Measurements from ENCODE around the gene ALG14. TPM values are rescaled to one million over a fixed set of nuclear protein-coding genes. Genes with fewer than 3 reads are reported as not detected.

Gene ALG14
- total RNA-seq, 2 experiments from 2014 or later: 2.4 to 2.7 TPM

GRCh38 chr1:94958081-94958480 lies 114.7 kb downstream of the ALG14 start:
- POLR2A ChIA-PET: no interaction called here
- H3K9me3 Mint-ChIP-seq: no peaks in the 10 kb centered on the region
- CTCF ChIA-PET: no interaction called here
- H3K4me1 Mint-ChIP-seq: peaks cover 5% of the 10 kb centered on the region
- DNase-seq: no peak
- H3K27me3 Mint-ChIP-seq: no peaks in the 10 kb centered on the region
- H3K36me3 Mint-ChIP-seq (ENCODE audit: low read depth): no peaks in the 10 kb centered on the region
- no peak overlapping the region for H3K27ac Mint-ChIP-seq
- no peak overlapping the region for H3K4me3 Mint-ChIP-seq

DNA sequence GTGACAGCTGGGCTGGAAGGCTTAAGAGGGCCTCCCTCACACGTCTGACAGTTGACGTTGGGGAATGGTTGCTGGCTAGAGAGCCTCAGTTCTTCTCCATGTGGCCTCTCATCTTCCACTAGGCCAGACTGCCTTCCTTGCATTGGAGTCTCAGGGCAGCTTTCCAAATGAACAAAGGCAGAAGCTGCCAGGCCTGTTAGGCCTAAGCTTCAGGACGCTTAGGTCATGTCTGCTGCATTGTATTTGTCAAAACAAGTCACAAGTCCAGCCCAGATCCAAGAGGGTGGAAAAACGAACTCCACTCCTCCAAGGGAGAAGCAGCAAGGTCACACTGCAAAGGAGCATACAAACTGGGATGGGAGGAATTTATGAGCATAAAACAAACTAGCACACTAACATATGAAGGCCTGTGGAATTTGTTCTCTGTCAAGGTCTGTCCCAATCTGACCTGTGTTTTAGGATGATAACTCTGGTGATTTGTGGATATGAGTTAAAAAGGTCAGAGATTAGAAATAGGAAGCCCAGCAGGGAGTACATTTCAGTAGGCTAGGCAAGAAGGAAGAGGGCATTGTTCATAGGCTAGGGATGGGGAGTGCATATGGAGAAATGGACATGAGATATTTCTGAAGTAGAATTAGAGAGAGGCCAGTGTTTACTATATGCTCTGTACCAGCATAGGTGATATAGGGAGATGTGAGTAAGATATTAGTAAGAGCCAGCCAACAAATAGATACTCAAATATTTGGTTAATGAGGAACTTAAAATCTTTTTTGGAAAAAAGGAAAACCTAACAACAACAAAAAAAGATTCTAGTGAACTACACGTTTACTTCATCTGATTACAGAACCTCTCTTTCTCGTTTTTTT lies 116.8 kb downstream of the ALG14 start:
- ChIA-PET POLR2A (interaction anchor here (0.9 kb wide), 1 partner anchor 278 kb away, joined by 3 read pairs; the partner anchor contains the start of gene RWDD3), CTCF (interaction anchor here (0.8 kb wide), 1 partner anchor 87 kb away, joined by 3 read pairs; no protein-coding TSS in a partner anchor)
- no peaks in the 10 kb centered on the region for H3K4me1 Mint-ChIP-seq
- no peak overlapping the region for H3K27ac Mint-ChIP-seq
- H3K4me3 Mint-ChIP-seq: no peak overlapping the region
- DNase-seq: no peak
- no peaks in the 10 kb centered on the region for H3K27me3 Mint-ChIP-seq
- H3K36me3 Mint-ChIP-seq (ENCODE audit: low read depth): no peaks in the 10 kb centered on the region
- H3K9me3 Mint-ChIP-seq: no peaks in the 10 kb centered on the region

DNA sequence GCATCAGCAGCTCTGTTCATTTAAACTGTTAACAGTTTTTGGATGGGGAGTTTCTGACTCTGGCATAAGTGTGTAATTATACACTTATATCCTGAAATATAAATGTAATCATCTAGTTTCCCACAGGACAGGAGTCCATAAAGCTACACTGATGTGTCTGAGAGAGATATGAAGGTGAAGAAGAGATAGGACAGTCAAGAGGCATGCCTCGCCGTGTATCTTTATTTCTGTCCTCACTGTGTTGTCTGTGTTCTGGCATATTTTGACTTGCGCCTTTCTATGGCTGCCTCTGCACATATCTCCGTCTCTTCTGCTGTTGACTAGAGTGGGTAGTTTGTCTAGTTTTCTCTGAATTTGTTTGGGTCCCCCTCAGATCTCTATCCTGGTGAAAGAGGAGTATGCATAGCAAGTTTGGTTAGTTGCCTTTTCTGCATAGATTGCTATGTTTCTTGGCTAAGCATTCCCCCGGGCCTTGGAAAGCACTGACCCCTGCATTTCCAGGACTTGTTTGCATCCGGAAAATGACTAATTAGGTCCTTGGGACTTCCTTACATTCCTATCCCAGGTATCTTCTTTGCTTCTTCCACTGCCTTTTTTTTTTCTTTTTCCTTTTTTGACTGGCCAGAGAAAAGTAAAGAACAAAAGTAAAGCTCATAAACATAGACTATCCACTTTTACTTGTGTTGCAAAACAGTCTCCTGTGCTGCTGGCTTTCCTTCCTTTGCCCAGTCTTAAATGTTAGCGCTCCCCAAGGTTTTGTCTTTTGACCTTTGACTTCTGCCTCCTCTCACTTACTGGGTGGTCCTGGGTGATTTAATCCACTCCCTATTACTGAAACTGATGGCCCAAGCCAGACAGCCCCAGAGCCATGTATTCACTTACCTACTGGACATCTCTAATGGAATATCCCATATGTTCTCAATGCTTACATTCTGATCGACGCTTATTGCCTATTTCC lies 118.2 kb downstream of the ALG14 start:
- no peaks in the 10 kb centered on the region for H3K36me3 Mint-ChIP-seq (ENCODE audit: low read depth)
- DNase-seq: no peak
- H3K9me3 Mint-ChIP-seq: no peaks in the 10 kb centered on the region
- no peak overlapping the region for H3K4me3 Mint-ChIP-seq
- CTCF ChIA-PET: interaction anchor here (0.5 kb wide), 1 partner anchor 87 kb away, joined by 3 read pairs; no protein-coding TSS in a partner anchor
- H3K27ac Mint-ChIP-seq: no peak overlapping the region
- POLR2A ChIA-PET: no interaction called here
- H3K27me3 Mint-ChIP-seq: no peaks in the 10 kb centered on the region
- no peaks in the 10 kb centered on the region for H3K4me1 Mint-ChIP-seq

DNA sequence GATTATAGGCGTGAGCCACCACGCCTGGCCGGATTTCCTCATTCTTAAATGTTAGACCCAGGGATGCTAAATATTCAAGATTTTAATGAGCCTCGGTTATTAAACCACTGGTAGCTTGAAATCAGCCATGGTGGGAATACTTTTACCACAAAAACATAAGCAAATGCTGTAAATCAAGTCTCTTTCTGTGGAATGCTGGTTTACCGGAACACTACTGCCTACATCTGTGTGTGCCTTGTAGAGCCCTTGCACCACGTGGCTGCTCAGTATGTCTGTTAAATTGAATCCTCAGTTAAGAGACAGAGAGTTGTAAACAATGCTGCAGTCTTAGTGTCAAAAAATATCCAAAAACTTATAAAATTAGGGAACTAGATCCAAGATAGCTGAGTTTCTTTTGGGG lies 119.0 kb downstream of the ALG14 start:
- no peak for DNase-seq
- ChIA-PET POLR2A (no interaction called here), CTCF (no interaction called here)
- H3K4me3 Mint-ChIP-seq: no peak overlapping the region
- H3K27ac Mint-ChIP-seq: no peak overlapping the region
- H3K36me3 Mint-ChIP-seq (ENCODE audit: low read depth): no peaks in the 10 kb centered on the region
- no peaks in the 10 kb centered on the region for H3K27me3 Mint-ChIP-seq
- H3K9me3 Mint-ChIP-seq: no peaks in the 10 kb centered on the region
- no peaks in the 10 kb centered on the region for H3K4me1 Mint-ChIP-seq

DNA sequence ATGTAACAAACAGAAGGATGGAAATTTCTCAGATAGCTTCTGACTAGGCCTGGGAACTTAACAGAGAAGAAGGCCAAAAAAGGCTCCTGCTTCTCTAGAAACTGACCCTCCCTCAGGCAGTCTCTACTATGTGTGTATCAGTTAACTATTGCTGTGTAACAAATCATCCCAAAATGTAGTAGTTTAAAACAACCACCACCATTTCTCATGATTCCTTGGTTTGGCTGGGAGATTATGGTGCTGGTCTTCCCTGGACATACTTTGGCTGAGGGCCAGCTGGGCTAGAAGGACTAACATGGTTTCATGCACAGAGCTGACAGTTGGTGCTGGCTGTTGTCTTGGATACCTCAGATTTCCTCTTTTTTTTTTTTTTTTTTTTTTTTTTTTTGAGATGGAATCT lies 119.6 kb downstream of the ALG14 start:
- CTCF ChIA-PET: no interaction called here
- no peaks in the 10 kb centered on the region for H3K9me3 Mint-ChIP-seq

DNA sequence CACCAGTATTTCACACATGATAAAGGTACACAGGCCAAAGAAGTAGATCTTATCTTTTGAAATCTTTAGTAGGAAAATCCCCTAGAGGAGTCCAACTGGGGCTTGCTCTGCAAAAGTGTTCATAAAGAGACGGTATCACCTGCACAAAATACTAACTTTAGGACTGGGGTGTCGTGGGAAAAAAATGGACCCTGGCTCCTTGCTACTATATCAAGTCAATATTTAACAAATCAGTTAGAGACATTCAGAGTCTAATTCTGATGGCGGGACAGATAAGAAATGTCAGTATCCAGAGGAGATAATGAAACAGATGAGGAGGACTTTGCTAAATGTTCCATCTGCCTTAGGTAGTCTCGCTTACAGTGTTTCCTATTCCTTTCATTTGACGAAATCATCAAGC lies 120.2 kb downstream of the ALG14 start:
- no peak overlapping the region for H3K27ac Mint-ChIP-seq
- ChIA-PET POLR2A (no interaction called here), CTCF (no interaction called here)
- no peaks in the 10 kb centered on the region for H3K4me1 Mint-ChIP-seq
- H3K4me3 Mint-ChIP-seq: no peak overlapping the region
- no peaks in the 10 kb centered on the region for H3K36me3 Mint-ChIP-seq (ENCODE audit: low read depth)
- H3K27me3 Mint-ChIP-seq: no peaks in the 10 kb centered on the region
- no peaks in the 10 kb centered on the region for H3K9me3 Mint-ChIP-seq
- DNase-seq: no peak

More for the DNA sequence above, 119.6 kb downstream of the ALG14 start:
- Mint-ChIP-seq H3K27ac (no peak overlapping the region), H3K4me1 (no peaks in the 10 kb centered on the region), H3K4me3 (no peak overlapping the region), H3K36me3 (ENCODE audit: low read depth) (no peaks in the 10 kb centered on the region), H3K27me3 (no peaks in the 10 kb centered on the region)
- no peak for DNase-seq
- POLR2A ChIA-PET: no interaction called here

DNA sequence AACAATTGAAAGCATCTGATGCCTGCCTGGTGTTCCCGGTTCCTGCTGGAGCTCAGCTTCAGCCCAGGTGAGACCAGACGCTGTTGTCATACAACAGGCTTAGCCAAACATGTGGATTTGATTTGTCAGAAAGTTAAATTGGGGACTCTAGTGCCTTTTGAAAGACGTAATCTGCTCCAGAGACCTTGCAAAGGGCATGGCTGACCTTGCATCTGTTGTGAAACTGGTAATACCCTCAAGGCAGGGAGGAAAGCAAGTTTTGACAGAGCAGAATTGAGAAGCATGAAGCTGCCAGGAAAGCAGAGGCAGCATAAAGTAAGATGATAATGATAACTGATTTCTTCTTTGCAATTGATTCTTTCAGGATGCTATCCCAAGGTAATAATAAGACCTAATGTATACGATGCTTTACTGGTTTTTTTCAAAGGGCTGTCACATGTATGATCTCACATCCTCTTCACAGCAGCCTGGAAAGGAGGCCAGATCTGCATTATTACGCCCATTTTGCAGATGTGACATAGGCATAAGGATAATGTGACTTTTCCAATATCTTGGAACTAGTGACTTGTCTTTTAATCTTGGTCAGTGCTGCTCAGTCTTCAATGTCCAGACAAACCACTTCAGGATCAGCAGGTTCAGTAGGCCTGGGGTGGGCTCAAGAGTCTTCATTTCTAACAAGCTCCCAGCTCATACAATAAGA lies 121.1 kb downstream of the ALG14 start:
- ChIA-PET CTCF (no interaction called here), POLR2A (no interaction called here)
- no peak overlapping the region for H3K4me3 Mint-ChIP-seq
- no peaks in the 10 kb centered on the region for H3K4me1 Mint-ChIP-seq
- no peaks in the 10 kb centered on the region for H3K9me3 Mint-ChIP-seq
- no peaks in the 10 kb centered on the region for H3K36me3 Mint-ChIP-seq (ENCODE audit: low read depth)
- no peak for DNase-seq
- H3K27me3 Mint-ChIP-seq: no peaks in the 10 kb centered on the region
- H3K27ac Mint-ChIP-seq: no peak overlapping the region

DNA sequence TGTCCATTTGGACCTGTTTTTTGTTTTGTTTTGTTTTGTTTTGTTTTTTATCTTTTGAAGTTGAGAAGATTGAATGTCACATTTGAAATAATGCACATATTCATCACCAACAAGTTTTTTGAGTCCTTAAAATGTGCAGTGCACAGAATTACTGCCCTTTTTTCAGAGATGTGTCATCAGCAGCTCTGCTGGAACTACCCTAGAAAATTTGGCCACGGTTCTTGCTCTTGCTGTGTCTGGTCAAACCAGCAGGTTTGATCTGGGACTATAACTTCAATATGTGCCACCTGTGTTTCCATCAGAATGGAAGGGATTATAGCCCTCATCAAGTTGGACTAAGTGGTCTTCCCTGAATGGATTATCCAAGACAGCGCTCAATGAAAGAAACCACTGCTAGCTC lies 121.7 kb downstream of the ALG14 start:
- POLR2A ChIA-PET: no interaction called here
- no peaks in the 10 kb centered on the region for H3K36me3 Mint-ChIP-seq (ENCODE audit: low read depth)
- H3K27me3 Mint-ChIP-seq: no peaks in the 10 kb centered on the region
- DNase-seq: no peak
- H3K27ac Mint-ChIP-seq: no peak overlapping the region
- CTCF ChIA-PET: no interaction called here
- H3K4me3 Mint-ChIP-seq: no peak overlapping the region
- H3K9me3 Mint-ChIP-seq: no peaks in the 10 kb centered on the region
- H3K4me1 Mint-ChIP-seq: no peaks in the 10 kb centered on the region

DNA sequence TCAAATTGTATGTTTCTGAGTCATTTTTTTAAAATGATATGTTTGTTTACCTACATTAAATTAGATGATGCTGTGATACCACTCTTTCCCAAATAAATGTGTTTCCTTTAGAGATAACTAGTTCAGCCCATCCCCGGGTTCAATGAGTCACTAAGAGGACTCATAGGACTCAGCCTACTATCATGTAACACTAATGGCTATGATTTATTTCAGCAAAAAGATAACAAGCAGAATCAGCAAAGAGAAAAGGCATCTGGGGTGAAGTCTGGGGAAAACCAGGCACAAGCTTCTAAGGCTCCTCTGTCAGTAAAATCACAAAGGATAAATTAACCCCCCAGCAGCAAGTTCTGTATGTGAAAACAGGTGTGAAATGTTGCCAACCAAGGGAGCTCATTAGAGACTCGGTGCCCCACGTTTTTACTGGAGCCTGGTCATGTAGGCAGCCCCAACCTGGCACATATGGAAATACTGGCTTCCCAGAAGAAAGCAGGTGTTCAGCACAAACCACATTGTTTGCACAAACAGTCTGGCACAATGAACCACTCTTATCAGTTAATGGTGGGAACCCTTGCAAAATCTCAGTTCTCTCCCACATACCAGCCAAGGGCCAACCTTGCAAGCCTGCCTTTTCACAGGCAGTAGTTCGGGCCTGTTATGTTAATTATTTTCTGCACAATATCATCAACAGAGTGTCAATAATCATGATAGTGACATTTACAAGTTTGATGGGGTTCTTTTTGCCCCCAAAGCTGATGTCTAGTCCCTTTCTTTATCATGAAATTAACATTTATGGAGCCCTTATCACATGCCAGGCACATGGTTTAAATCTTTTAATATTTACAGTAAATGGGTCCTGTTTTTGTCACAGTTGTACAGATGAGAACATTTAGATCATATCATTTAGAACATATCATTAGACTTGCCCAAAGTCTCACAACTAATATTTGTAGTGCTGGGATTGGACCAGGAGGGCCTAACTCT lies 122.8 kb downstream of the ALG14 start:
- ChIA-PET CTCF (interaction anchor here (1.0 kb wide), 1 partner anchor 16 kb away, joined by 3 read pairs; no protein-coding TSS in a partner anchor), POLR2A (no interaction called here)
- no peak for DNase-seq
- no peaks in the 10 kb centered on the region for H3K36me3 Mint-ChIP-seq (ENCODE audit: low read depth)
- no peaks in the 10 kb centered on the region for H3K9me3 Mint-ChIP-seq
- no peaks in the 10 kb centered on the region for H3K4me1 Mint-ChIP-seq
- no peaks in the 10 kb centered on the region for H3K27me3 Mint-ChIP-seq
- no peak overlapping the region for H3K4me3 Mint-ChIP-seq
- no peak overlapping the region for H3K27ac Mint-ChIP-seq

- H3K4me1 Mint-ChIP-seq: no peaks in the 10 kb centered on the region
These were observed 125.3 kb downstream of the ALG14 start for GRCh38 chr1:94947437-94947836.

GRCh38 chr1:94946886-94947285 lies 125.9 kb downstream of the ALG14 start:
- POLR2A ChIA-PET: no interaction called here
- H3K27me3 Mint-ChIP-seq: peaks cover 9% of the 10 kb centered on the region
- no peak for DNase-seq
- no peaks in the 10 kb centered on the region for H3K36me3 Mint-ChIP-seq (ENCODE audit: low read depth)
- CTCF ChIA-PET: no interaction called here
- no peaks in the 10 kb centered on the region for H3K4me1 Mint-ChIP-seq
- H3K4me3 Mint-ChIP-seq: no peak overlapping the region
- no peak overlapping the region for H3K27ac Mint-ChIP-seq
- no peaks in the 10 kb centered on the region for H3K9me3 Mint-ChIP-seq

More at GRCh38 chr1:94947437-94947836, 125.3 kb downstream of the ALG14 start:
- POLR2A ChIA-PET: no interaction called here
- peaks cover 9% of the 10 kb centered on the region for H3K27me3 Mint-ChIP-seq
- H3K9me3 Mint-ChIP-seq: no peaks in the 10 kb centered on the region
- H3K27ac Mint-ChIP-seq: no peak overlapping the region
- no peak overlapping the region for H3K4me3 Mint-ChIP-seq
- DNase-seq: no peak
- CTCF ChIA-PET: no interaction called here
- H3K36me3 Mint-ChIP-seq (ENCODE audit: low read depth): no peaks in the 10 kb centered on the region

Measured in activated CD4-positive, alpha-beta memory T cell treated with anti-CD3 and anti-CD28 coated beads, Interleukin-2, amount 10 ng/mL, durations not matched to agents 7 days and 5 days (primary cell).